Activated CD4-positive, alpha-beta T cell treated with anti-CD3 and anti-CD28 coated beads for 24 hours (primary cell): ENCODE measurements around the gene CELF2.

ENCODE experiments used
- DNase-seq, 2 donors: peaks; one replicate each; pipeline ENCODE4 v3.0.0-alpha.2; 2020; ENCODE audit warnings: low read depth in 2 of 2

The CELF2 gene

GRCh38 chr10:11325817-11326216 is 308.1 kb downstream of the CELF2 start:
- no peak for DNase-seq

GRCh38 chr10:11326241-11326640 is 308.6 kb downstream of the CELF2 start:
- DNase-seq = no peak

GRCh38 chr10:11326913-11327616 is 309.4 kb downstream of the CELF2 start:
- no peak for DNase-seq

- no peak for DNase-seq
Observed at GRCh38 chr10:11328264-11329061, 310.8 kb downstream of the CELF2 start.

- no peak for DNase-seq
Observed at GRCh38 chr10:11329062-11329673, 311.5 kb downstream of the CELF2 start.

- no peak for DNase-seq
Observed at GRCh38 chr10:11330383-11331045, 312.8 kb downstream of the CELF2 start.

GRCh38 chr10:11331046-11331577 is 313.4 kb downstream of the CELF2 start:
- DNase-seq = no peak

- no peak for DNase-seq
Observed at GRCh38 chr10:11331726-11332125, 314.1 kb downstream of the CELF2 start.

- no peak for DNase-seq
Observed at GRCh38 chr10:11332846-11333245, 315.2 kb downstream of the CELF2 start.

- DNase-seq = no peak
Observed at GRCh38 chr10:11334436-11334835, 316.8 kb downstream of the CELF2 start.

GRCh38 chr10:11335167-11335652 is 317.5 kb downstream of the CELF2 start:
- no peak for DNase-seq

GRCh38 chr10:11335881-11336430 is 318.3 kb downstream of the CELF2 start:
- DNase-seq = no peak

GRCh38 chr10:11336722-11337162 is 319.1 kb downstream of the CELF2 start:
- DNase-seq = no peak

GRCh38 chr10:11337516-11337915 is 319.8 kb downstream of the CELF2 start:
- DNase-seq = no peak

GRCh38 chr10:11338160-11338844 is 320.6 kb downstream of the CELF2 start:
- DNase-seq = no peak

- no peak for DNase-seq
Observed at GRCh38 chr10:11339013-11339412, 321.3 kb downstream of the CELF2 start.

- DNase-seq = no peak
Observed at GRCh38 chr10:11339660-11340059, 322.0 kb downstream of the CELF2 start.

GRCh38 chr10:11341283-11341960 is 323.8 kb downstream of the CELF2 start:
- DNase-seq = no peak

GRCh38 chr10:11344081-11344480 is 326.4 kb downstream of the CELF2 start:
- DNase-seq = no peak

GRCh38 chr10:11344550-11344949 is 326.9 kb downstream of the CELF2 start:
- DNase-seq = no peak
